Nephron progenitor cell (in vitro differentiated cells): ENCODE measurements around the gene BGN.

Source experiments
- DNase-seq: peaks from one replicate; pipeline ENCODE4 v3.0.0; 2021
- H3K27ac Mint-ChIP-seq: 2 replicates; pipeline ENCODE4 v1.8.0; 2021; ENCODE audit warnings: mild to moderate bottlenecking, moderate library complexity, mixed read lengths
- H3K27me3 Mint-ChIP-seq: 2 replicates; pipeline ENCODE4 v1.8.0; 2021; ENCODE audit warnings: mild to moderate bottlenecking, low read depth, mixed read lengths; ENCODE audit not compliant: poor library complexity
- H3K36me3 Mint-ChIP-seq: 2 replicates; pipeline ENCODE4 v1.8.0; 2021; ENCODE audit warnings: low read depth, mixed read lengths
- H3K4me1 Mint-ChIP-seq: 2 replicates; pipeline ENCODE4 v1.8.0; 2021; ENCODE audit warnings: mixed read lengths
- H3K4me3 Mint-ChIP-seq: 2 replicates; pipeline ENCODE4 v1.8.0; 2021; ENCODE audit warnings: mild to moderate bottlenecking, moderate library complexity, mixed read lengths
- H3K9me3 Mint-ChIP-seq: 2 replicates; pipeline ENCODE4 v1.8.0; 2021; ENCODE audit warnings: mild to moderate bottlenecking, moderate library complexity, mixed read lengths
- TF ChIP-seq, protein P1 (sequence below): fragments of 200-600 bp; sonication (generic); IDR thresholded peaks from 2 replicates; pipeline ENCODE4 v1.5.0; 2021; ENCODE audit warnings: antibody characterized with exemption

The BGN gene

DNA sequence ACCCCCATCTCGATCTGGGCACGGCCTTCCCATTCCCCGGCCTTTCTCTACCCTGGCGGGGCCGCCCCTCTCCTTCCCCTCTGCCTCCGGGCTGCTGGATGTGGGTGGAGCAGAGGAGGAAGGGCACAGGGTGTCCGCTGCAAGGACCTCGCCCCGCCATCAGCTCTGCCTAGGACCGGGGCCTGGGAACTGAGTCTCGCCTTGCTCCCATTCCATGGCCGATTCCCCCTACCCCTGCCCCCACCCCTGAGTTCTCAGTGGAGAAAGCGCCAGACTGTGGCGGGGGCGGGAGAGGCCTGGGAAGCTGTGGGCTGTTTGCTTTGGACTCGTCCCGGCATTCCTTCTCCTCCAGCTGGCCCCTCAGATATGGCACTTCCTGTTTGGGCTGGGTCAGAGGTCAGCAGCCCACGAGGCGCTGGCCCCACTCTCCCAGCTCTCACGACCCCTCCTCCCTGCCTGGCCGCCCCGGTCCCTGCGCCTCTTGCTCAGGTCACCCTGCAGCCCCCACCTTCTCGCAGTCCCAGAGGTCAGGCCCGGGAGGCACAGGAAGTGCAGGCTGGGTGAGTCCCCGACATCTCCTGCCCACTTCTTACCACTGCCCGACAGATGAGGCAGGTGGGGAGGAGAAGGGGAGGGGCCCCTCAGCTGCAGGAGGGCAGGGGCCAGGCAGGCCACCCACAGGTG is 6.4 kb upstream of the BGN start:
- H3K27ac Mint-ChIP-seq = no peak overlapping the region
- peaks cover 34% of the 10 kb centered on the region for H3K9me3 Mint-ChIP-seq
- peaks cover 33% of the 10 kb centered on the region for H3K4me1 Mint-ChIP-seq
- no peaks in the 10 kb centered on the region for H3K27me3 Mint-ChIP-seq
- peak; percentile 51 for DNase-seq
- no peaks in the 10 kb centered on the region for H3K36me3 Mint-ChIP-seq
- no peak overlapping the region for H3K4me3 Mint-ChIP-seq
- TF ChIP-seq, protein P1, sequence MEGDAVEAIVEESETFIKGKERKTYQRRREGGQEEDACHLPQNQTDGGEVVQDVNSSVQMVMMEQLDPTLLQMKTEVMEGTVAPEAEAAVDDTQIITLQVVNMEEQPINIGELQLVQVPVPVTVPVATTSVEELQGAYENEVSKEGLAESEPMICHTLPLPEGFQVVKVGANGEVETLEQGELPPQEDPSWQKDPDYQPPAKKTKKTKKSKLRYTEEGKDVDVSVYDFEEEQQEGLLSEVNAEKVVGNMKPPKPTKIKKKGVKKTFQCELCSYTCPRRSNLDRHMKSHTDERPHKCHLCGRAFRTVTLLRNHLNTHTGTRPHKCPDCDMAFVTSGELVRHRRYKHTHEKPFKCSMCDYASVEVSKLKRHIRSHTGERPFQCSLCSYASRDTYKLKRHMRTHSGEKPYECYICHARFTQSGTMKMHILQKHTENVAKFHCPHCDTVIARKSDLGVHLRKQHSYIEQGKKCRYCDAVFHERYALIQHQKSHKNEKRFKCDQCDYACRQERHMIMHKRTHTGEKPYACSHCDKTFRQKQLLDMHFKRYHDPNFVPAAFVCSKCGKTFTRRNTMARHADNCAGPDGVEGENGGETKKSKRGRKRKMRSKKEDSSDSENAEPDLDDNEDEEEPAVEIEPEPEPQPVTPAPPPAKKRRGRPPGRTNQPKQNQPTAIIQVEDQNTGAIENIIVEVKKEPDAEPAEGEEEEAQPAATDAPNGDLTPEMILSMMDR = no peak

DNA sequence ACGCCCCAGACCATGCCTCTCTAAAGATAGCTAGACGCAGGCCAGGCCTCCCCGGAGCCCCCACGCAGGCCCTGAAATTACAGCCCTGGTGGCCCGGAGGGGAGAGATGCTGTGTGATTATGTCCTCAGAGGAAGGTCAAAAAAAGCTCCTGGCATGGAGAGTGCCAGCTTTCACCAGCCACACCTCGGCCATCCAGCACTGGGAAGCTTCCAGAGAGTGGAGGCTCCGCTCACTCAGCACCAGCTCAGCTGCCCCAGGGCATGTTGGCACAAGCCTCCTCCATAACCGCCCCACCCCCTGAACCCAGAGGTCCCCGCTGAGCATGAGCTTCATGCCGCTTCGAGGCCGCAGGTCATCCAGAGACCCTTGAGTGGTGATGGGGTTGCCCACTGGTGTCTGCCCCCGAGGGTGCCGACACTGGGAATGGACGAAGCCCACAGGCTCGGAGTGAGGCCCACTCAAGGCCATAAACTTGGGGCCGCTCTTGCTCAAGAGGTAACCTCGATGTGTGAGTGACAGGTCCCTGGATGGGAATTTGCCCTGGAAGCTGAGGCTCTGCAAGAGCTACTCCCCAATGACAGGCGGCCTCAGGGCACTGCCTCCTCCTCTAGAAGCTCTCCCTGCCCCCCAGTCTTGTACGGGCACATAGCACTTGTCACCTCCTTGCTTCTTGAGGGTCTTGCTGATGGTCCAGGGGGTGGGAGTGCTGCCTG is 4.4 kb upstream of the BGN start:
- Mint-ChIP-seq H3K4me1 (peaks cover 44% of the 10 kb centered on the region), H3K4me3 (no peak overlapping the region), H3K27ac (no peak overlapping the region), H3K27me3 (no peaks in the 10 kb centered on the region), H3K36me3 (no peaks in the 10 kb centered on the region), H3K9me3 (peaks cover 33% of the 10 kb centered on the region)
- no peak for DNase-seq
- TF ChIP-seq, protein P1 = no peak

DNA sequence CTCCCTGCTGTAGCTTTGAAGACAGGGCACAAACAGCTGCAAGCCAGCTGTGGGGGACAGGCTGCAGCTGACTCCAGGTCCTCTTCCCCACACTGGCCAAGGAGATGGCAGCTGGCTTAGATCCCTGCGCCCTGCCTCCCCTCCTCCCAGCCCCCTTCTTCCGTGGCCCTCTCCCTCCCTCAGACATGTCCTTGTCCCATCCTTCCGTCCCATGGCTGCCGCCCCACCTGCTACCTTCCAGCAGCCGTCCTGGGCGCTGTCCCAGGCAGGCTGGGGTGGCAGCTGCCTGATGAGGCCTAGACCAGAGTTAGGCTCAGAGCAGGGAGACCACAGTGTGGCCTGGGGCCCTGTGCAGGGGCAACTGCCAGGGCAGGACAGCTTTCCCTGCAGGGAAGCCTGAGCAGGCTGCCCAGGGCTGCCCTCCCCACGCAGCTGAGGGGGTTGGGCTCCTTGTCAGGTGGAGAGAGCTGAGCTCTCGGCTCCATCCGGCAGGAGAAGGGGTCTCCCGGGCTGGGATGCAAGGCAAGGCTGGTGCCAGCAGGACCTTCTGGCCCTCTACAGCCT is 3.3 kb upstream of the BGN start:
- Mint-ChIP-seq H3K36me3 (no peaks in the 10 kb centered on the region), H3K4me1 (peaks cover 47% of the 10 kb centered on the region), H3K27ac (no peak overlapping the region), H3K27me3 (no peaks in the 10 kb centered on the region), H3K9me3 (peaks cover 32% of the 10 kb centered on the region), H3K4me3 (no peak overlapping the region)
- TF ChIP-seq, protein P1 = no peak
- no peak for DNase-seq

DNA sequence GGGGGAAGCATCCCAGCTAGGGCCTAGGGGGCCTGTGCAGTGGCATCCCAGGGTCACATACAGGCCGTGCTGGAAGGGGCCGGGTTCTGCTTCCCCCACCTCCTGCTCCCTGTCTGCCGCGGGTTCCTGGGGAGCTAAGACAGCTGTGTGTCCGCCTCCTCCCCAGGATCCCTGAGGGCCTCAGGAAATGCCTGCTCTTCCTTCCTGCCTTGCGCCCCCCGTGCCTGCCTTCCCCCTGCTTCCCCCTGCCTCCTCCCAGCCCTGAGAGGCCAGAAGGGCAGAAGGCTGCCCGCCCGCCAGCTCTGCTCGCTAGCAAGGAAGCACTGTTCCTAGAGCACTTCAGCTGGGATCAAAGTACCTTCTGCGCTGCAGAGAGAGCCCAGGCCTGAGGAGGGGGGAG is 2.9 kb upstream of the BGN start:
- no peak overlapping the region for H3K27ac Mint-ChIP-seq
- no peaks in the 10 kb centered on the region for H3K36me3 Mint-ChIP-seq
- peaks cover 27% of the 10 kb centered on the region for H3K9me3 Mint-ChIP-seq

DNA sequence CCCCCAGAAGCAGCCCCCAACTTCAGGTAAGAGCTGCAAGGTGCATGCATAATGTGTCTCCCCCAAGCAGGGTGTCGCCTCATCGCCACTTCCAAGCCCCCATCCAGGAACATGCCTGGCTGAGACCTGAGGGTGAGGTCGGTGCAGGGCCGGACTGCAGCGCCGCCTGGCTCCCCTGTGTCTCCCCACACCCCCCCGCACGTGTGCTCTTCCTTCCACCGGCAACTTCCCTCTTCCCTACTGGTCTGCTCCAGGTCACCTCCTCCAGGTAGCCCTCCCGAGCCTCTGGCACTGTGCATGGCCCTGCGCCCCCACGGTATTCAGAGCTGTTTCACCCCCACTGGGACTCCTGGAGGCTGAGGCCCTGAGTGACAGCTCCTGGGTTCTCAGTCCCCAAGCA is 2.2 kb upstream of the BGN start:
- TF ChIP-seq, protein P1 = no peak
- H3K4me3 Mint-ChIP-seq = no peak overlapping the region
- no peaks in the 10 kb centered on the region for H3K36me3 Mint-ChIP-seq
- peaks cover 43% of the 10 kb centered on the region for H3K4me1 Mint-ChIP-seq
- peaks cover 25% of the 10 kb centered on the region for H3K9me3 Mint-ChIP-seq
- H3K27me3 Mint-ChIP-seq = no peaks in the 10 kb centered on the region
- no peak overlapping the region for H3K27ac Mint-ChIP-seq
- no peak for DNase-seq

More for the DNA sequence above, 2.9 kb upstream of the BGN start:
- no peak overlapping the region for H3K4me3 Mint-ChIP-seq
- DNase-seq = peak; percentile 28
- peaks cover 43% of the 10 kb centered on the region for H3K4me1 Mint-ChIP-seq
- no peaks in the 10 kb centered on the region for H3K27me3 Mint-ChIP-seq
- TF ChIP-seq, protein P1 = no peak
